Common myeloid progenitor, CD34-positive (primary cell): ENCODE results near the gene OGFR.

Source experiments
- CTCF ChIA-PET: fragments of 350-600 bp; sonication (Branson Sonifier 250); formaldehyde crosslinking; loops from one replicate; lab custom pipeline; 2021; ENCODE audit warnings: antibody characterized with exemption; lab: Charles Lee
- POLR2A ChIA-PET: fragments of 350-600 bp; sonication (Branson Sonifier 250); formaldehyde crosslinking; loops from one replicate; lab custom pipeline; 2021; ENCODE audit warnings: antibody characterized with exemption; lab: Charles Lee
- DNase-seq, 3 donors: peaks; one replicate each; pipeline versions ENCODE4 v3.0.0 to v3.0.0-alpha.2; 2013
- H3K27ac ChIP-seq, 2 experiments: 1 replicate in 1 of 2; 2 replicates in 1 of 2; pipeline ENCODE4 v1.7.0; 2013; ENCODE audit warnings: inconsistent platforms in 2 of 2, low read length in 2 of 2, mild to moderate bottlenecking in 2 of 2, low read depth in 1 of 2, moderate library complexity in 1 of 2; ENCODE audit not compliant: severe bottlenecking in 2 of 2, insufficient read depth in 1 of 2, poor library complexity in 1 of 2
- H3K27me3 ChIP-seq, 5 experiments: replicated peaks in 2 of 5; 1 replicate in 3 of 5; 2 replicates in 2 of 5; pipeline versions ENCODE4 v1.6.1 to v1.7.0; 2013; ENCODE audit warnings: low read length in 4 of 5, mild to moderate bottlenecking in 2 of 5, moderate library complexity in 2 of 5, inconsistent platforms in 1 of 5; ENCODE audit not compliant: insufficient read depth in 5 of 5, control insufficient read depth in 4 of 5
- H3K36me3 ChIP-seq, 4 experiments: 1 replicate in 2 of 4; 2 replicates in 2 of 4; pipeline versions ENCODE4 v1.6.1 to v1.7.0; 2013; ENCODE audit warnings: low read length in 3 of 4, control low read depth in 1 of 4, mild to moderate bottlenecking in 1 of 4; ENCODE audit not compliant: control insufficient read depth in 4 of 4, insufficient read depth in 4 of 4
- H3K4me1 ChIP-seq, 4 experiments: 1 replicate in 3 of 4; 2 replicates in 1 of 4; pipeline versions ENCODE4 v1.6.1 to v1.7.1; 2013; ENCODE audit warnings: low read length in 3 of 4, mild to moderate bottlenecking in 3 of 4, control low read depth in 1 of 4, inconsistent platforms in 1 of 4, moderate library complexity in 1 of 4; ENCODE audit not compliant: control insufficient read depth in 4 of 4, insufficient read depth in 4 of 4; ENCODE audit errors: control extremely low read depth in 1 of 4
- H3K4me3 ChIP-seq, 7 experiments: 1 replicate in 4 of 7; 2 replicates in 3 of 7; pipeline versions ENCODE4 v1.5.1 to v1.7.0; 2013; ENCODE audit warnings: mild to moderate bottlenecking in 7 of 7, low read length in 6 of 7, moderate library complexity in 6 of 7, inconsistent platforms in 2 of 7, low read depth in 2 of 7, control low read depth in 1 of 7; ENCODE audit not compliant: insufficient read depth in 4 of 7, control insufficient read depth in 1 of 7; ENCODE audit errors: extremely low read depth in 1 of 7
- H3K9me3 ChIP-seq, 5 experiments: 1 replicate in 4 of 5; 2 replicates in 1 of 5; pipeline versions ENCODE4 v1.6.1 to v1.7.1; 2013; ENCODE audit warnings: low read length in 4 of 5, mild to moderate bottlenecking in 2 of 5, inconsistent platforms in 1 of 5, low read depth in 1 of 5, moderate library complexity in 1 of 5; ENCODE audit not compliant: control insufficient read depth in 4 of 5, insufficient read depth in 2 of 5; ENCODE audit errors: control extremely low read depth in 1 of 5
- WGBS: methylation state at CpG from one replicate; pipeline ENCODE4 v1.1.5; 2013; ENCODE audit not compliant: insufficient coverage; 5-methylcytosine and 5-hydroxymethylcytosine counted together

The OGFR gene

DNA sequence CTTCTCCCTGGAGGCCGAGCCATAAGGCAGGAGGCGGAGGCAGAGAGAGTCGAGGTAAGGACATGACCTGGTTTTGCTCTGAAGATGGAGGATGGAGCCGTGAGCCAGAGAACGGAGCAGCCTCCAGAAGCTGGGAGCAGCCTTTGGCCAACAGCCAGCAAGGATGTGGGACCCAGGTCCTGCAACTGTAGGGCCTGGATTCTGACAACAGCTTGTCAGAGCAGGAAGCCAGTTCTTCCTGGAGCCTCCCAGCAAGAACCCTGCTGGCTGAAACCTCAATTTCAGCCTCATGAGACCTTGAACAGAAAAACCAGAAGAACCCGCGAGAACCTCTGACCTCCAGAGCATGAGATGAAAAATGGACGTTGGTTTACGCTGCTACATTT is 21.7 kb upstream of the OGFR start:
- DNase-seq = no peak
- H3K4me1 ChIP-seq = peaks cover 0 to 29% (median 13%) of the 10 kb centered on the region in 4 experiments
- no peaks in the 10 kb centered on the region for H3K9me3 ChIP-seq
- no peak overlapping the region for H3K27ac ChIP-seq
- H3K27me3 ChIP-seq = no peaks in the 10 kb centered on the region
- no peak overlapping the region for H3K4me3 ChIP-seq
- 42% methylated on average over 9 of the region's 9 CpGs for WGBS
- ChIA-PET CTCF (interaction anchor here (1.1 to 2.1 kb wide), 2 partner anchors 9 to 21 kb away, joined by 3 to 9 read pairs; no protein-coding TSS in a partner anchor), POLR2A (no interaction called here)
- H3K36me3 ChIP-seq = no peaks in the 10 kb centered on the region

- H3K27ac ChIP-seq = no peak overlapping the region
- CTCF ChIA-PET = no interaction called here
- no peak overlapping the region for H3K4me3 ChIP-seq
- H3K4me1 ChIP-seq = peaks cover 0 to 32% (median 13%) of the 10 kb centered on the region in 4 experiments
- 98% methylated on average over 15 of the region's 16 CpGs for WGBS
- POLR2A ChIA-PET = no interaction called here
- H3K9me3 ChIP-seq = no peaks in the 10 kb centered on the region
- no peaks in the 10 kb centered on the region for H3K27me3 ChIP-seq
- H3K36me3 ChIP-seq = no peaks in the 10 kb centered on the region
- DNase-seq = no peak
These were observed 20.1 kb upstream of the OGFR start for GRCh38 chr20:62784497-62784896.

DNA sequence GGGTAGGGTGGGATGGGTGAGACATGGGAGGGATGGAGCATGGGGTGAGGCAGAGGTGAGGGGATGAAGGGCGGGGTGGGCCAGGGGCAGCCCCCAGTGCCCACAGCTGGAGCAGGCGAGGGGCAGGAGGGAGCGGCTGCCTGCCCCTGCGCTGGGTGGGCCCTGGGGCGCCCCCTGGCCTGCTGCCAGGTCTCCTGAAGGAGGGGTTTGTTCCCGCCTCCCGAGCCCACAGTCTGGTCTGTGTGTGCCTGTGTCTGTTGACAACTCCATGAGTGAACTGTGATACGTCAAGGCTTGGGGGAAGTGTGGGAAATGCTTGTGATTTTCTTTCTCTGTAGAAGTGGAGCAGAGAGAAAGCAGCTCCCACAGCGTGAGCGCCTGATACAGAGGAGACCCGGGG is 19.2 kb upstream of the OGFR start:
- no peak overlapping the region for H3K27ac ChIP-seq
- no peaks in the 10 kb centered on the region for H3K27me3 ChIP-seq
- H3K4me1 ChIP-seq = peaks cover 0 to 35% (median 13%) of the 10 kb centered on the region in 4 experiments
- CTCF ChIA-PET = no interaction called here
- no peak overlapping the region for H3K4me3 ChIP-seq
- DNase-seq = no peak
- no peaks in the 10 kb centered on the region for H3K9me3 ChIP-seq
- H3K36me3 ChIP-seq = no peaks in the 10 kb centered on the region
- 86% methylated on average over 5 of the region's 11 CpGs for WGBS
- POLR2A ChIA-PET = no interaction called here

DNA sequence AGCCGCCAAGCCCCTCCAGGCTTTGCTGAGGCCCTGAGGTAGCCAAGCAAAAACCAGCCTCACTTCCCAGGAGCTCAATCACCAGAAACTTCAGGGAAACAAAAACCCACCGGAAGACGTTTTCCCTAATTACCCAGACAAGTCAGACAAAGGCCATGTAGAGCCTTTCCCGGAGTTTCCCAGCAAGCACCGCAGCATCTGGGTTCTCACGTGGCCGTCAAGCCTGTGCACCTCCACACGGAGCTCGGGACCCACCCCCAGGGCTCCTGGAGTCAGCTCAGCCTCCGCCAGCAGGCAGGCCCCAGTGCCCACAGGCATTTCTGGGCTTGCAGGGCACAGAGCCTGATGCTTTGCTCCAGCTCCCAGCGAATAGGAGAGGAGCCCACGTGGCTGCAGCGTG is 18.5 kb upstream of the OGFR start:
- Histone ChIP-seq H3K36me3 (no peaks in the 10 kb centered on the region), H3K27ac (no peak overlapping the region), H3K9me3 (no peaks in the 10 kb centered on the region), H3K27me3 (no peaks in the 10 kb centered on the region), H3K4me3 (no peak overlapping the region), H3K4me1 (peaks cover 0 to 35% (median 15%) of the 10 kb centered on the region in 4 experiments)
- DNase-seq = no peak
- POLR2A ChIA-PET = no interaction called here
- CTCF ChIA-PET = interaction anchor here (0.7 to 2.0 kb wide), 2 partner anchors 117 to 298 kb away, joined by 3 to 5 read pairs; no protein-coding TSS in a partner anchor
- WGBS = 96% methylated on average over 12 of the region's 13 CpGs

DNA sequence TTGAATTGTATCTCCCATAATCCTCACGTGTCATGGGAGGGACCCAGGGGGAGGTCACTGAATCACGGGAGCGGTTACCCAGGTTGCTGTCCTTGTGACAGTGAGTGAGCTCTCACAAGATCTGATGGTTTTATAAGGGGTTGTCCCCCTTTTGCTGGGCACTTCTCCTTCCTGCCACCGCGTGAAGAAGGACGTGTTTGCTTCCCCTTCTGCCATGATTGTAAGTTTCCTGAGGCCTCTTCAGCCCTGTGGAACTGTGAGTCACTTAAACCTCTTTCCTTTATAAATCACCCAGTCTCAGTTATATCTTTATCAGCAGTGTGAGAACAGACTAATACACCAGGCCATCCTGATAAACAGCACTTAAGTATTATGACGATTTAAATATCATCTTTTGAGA is 17.3 kb upstream of the OGFR start:
- Histone ChIP-seq H3K4me3 (no peak overlapping the region), H3K36me3 (no peaks in the 10 kb centered on the region), H3K4me1 (peaks cover 0 to 38% (median 19%) of the 10 kb centered on the region in 4 experiments), H3K9me3 (no peaks in the 10 kb centered on the region), H3K27me3 (no peaks in the 10 kb centered on the region), H3K27ac (no peak overlapping the region)
- ChIA-PET CTCF (interaction anchor here (1.3 to 2.0 kb wide), 2 partner anchors 108 to 118 kb away, joined by 5 read pairs; no protein-coding TSS in a partner anchor), POLR2A (no interaction called here)
- DNase-seq = peak in 2 of 3 donors; percentile 61 to 71
- 23% methylated on average over 4 of the region's 7 CpGs for WGBS

DNA sequence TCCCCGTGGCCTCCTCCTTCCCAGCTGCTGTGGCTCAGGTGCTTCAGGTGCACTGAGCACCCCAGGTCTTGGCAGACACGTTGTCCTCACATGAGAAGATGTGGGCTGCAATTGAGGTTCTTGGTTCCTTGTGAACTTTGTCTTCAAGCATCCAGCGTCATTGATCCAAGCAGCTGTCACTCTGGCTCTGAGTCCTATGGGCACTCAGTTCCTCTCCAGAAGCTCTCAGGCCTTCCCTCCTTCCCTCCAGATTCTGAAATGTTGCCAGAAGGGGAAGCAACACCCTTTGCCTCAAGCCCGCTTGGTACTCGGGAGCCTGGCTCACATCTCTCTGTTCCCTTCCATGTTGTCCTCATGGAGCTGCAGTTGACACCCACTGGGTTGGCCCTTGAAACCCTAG is 16.8 kb upstream of the OGFR start:
- H3K27me3 ChIP-seq = no peaks in the 10 kb centered on the region
- no peak overlapping the region for H3K27ac ChIP-seq
- ChIA-PET CTCF (interaction anchor here (1.1 to 3.1 kb wide), 5 partner anchors 82 to 288 kb away, joined by 3 to 12 read pairs (median 5); no protein-coding TSS in a partner anchor), POLR2A (interaction anchor here (0.6 kb wide), 1 partner anchor 22 kb away, joined by 3 read pairs; no protein-coding TSS in a partner anchor)
- H3K36me3 ChIP-seq = no peaks in the 10 kb centered on the region
- 88% methylated on average over 5 of the region's 5 CpGs for WGBS
- H3K9me3 ChIP-seq = no peaks in the 10 kb centered on the region
- peaks cover 0 to 32% (median 15%) of the 10 kb centered on the region in 4 experiments for H3K4me1 ChIP-seq
- DNase-seq = no peak
- H3K4me3 ChIP-seq = no peak overlapping the region

DNA sequence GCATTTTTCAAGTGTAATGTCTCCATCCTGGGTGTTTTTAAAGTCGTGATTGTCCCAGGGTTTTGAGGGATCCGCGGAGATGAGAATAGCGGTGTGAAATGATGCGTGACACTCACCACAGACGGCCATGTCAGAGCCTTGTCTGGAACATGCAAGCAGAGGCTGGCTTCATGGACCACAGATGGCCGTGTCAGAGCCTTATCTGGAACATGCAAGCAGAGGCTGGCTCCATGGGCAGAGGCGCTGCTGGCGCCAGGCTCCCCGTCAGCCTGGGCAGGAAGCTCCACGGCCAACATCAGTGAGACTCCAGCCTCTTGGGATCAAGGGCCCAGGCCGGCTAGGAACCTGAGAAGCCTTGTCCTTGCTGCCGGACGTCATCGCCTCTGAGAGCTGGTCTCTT is 16.0 kb upstream of the OGFR start:
- Histone ChIP-seq H3K36me3 (no peaks in the 10 kb centered on the region), H3K27ac (no peak overlapping the region), H3K27me3 (no peaks in the 10 kb centered on the region), H3K4me3 (no peak overlapping the region), H3K4me1 (peaks cover 0 to 27% (median 11%) of the 10 kb centered on the region in 4 experiments), H3K9me3 (no peaks in the 10 kb centered on the region)
- peak in 2 of 3 donors; percentile 64 to 72 for DNase-seq
- ChIA-PET CTCF (interaction anchor here (0.6 to 3.1 kb wide), 13 partner anchors 9 to 372 kb away, joined by 3 to 12 read pairs (median 4); partner anchors contain the start of gene SLCO4A1), POLR2A (interaction anchor here (0.6 kb wide), 1 partner anchor 22 kb away, joined by 3 read pairs; no protein-coding TSS in a partner anchor)
- 84% methylated on average over 15 of the region's 15 CpGs for WGBS
